NCI-H345 treated with DMSO at 0.1 percent for 48 hours (cell line): ENCODE data around the gene HIPK3.

Experiments
- DNase-seq: peaks from one replicate; lab custom pipeline; 2025; ENCODE audit not compliant: unreplicated experiment; lab: John Stamatoyannopoulos, UW

The HIPK3 gene

DNA sequence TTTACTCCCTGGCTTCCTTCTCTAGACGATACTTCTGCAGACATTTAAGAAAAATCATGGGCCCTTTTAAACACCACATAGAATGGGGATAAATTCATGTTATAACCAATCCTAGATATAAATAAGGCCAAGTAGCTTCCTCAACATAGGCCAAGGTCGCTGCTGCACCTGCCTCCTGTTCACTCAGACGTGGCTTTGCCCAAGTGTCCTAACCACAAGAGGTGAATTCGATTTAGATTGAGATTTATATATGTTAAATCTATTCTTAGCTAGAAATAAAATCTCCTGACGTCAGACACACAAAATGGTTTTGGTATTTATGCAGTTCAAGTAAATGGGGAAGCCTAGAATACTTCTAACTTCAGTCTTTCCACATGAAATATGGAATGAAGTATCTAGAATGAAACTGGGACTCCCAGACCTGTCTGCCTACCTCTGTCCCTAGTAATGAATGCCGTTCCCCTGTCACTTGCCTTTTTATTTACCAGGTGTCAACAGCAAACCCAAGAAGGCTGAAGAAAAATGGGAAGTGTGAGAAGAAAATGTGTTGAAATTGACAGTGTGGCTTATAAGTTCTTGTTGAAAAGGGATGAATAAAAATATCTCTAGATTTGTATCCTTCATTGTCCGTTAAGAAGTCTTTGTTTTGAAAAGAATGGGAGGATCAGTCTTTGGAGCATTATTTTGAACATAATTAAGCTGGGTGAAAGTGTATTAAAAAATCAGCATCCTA is 131.8 kb downstream of the HIPK3 start:
- DNase-seq, result no peak

DNA sequence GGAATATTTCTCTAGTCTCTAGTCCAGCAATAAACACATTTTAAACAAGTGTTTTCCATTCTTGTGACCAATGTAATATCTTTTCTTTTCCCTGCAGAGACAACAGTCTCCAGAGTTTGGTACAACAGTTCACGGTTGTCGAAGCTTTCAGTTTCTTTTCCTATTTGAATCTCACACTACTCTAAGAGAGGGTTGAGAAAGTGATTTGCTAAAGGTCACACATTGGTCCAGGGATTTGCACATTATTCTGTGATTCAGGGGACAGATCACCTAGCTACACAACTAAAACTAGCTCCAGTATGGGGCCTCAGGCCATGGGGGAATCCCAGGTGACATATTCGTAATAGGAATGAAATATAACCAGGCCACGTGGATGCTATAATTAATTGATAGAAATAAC is 132.5 kb downstream of the HIPK3 start:
- DNase-seq, result no peak

DNA sequence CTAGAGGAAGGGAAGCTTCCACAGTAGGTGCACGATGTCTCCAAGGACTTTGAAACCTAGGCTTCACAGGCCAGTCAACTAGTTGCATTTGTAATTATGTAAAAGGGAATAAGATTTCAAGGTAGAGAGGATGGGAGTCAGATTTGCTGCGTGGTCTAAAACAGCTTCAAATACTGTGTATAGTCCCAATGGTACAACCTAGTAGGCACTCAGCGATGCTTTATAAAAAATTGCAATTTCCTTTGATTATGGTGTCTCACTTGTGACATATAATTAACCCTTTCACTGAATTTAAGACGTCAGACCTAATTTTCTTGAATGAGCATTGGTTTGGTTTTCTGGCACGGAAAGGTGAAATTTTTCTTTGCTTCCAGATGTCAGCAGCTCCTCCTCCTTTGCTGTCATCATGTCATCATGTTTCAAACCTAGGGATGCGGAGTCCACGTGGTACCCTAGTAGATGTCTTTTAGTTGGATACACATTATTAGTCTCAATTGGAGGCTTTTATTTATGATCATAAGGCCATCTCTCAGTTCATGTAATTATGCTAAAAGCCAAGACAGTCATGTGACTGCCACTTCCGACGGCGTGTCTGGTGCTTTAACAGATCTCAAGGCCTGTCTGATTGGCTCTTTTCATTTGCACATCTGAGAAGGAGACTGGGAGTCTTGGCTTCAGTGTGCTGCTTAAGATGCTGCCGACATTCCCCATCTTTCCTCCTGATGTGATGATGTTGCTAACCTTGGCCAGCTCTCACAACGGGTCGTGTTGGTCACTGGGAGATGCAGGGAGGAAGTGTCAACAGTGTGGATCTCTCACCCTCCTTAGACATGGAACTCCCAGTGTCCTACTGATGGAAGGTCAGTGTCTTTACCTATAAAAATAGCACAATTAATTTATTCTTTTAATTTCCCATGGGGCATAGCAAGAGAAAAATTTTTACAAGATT is 134.0 kb downstream of the HIPK3 start:
- DNase-seq, result no peak

DNA sequence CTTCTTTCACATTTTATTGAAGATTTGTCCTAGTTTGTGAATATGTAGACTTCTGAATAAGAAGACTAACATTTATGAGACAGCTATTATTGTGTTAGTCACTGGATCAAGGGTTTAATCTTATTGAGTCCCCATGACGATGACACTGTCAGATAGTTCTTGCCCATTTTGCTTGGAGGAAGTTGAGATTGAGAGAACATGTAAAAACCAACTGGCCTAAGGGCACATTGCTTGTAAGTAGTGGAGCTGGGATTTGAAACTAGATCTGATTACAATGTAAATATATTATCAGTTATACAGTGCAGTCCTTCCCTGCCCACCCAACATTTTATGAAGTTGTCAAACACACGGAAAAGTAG is 134.7 kb downstream of the HIPK3 start:
- DNase-seq, result no peak

DNA sequence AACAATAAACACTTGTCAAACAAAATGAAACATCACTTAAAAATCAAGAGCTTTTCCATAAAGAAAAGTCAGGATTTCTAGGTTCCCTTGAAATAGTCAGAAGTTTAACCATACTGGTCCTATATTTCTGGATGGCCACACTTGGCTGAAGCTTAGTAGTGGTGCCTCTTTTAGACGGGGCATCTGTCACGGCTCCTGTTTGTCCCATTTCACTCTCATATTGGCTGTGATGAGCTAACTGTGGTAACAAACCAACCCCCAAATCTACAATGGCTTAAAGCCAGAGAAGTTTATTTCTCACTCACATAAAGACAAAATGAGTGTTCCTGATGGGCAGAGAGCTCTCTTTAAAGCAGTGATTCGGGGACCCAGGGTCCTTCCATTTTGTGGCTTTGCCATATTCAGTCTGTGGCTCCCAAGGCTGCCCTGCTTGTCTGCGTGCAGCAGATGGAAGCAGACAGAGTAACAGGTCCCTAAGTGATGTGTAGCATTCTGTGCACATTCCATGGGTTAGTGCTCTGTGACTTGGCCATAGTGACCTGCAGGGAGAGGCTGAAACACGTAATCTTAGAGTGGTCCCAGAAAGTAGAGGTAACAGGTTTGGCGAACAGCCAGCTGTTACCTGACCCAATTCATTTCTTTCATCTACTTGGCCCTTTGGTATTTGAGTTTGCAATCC is 137.4 kb downstream of the HIPK3 start:
- DNase-seq, result no peak

DNA sequence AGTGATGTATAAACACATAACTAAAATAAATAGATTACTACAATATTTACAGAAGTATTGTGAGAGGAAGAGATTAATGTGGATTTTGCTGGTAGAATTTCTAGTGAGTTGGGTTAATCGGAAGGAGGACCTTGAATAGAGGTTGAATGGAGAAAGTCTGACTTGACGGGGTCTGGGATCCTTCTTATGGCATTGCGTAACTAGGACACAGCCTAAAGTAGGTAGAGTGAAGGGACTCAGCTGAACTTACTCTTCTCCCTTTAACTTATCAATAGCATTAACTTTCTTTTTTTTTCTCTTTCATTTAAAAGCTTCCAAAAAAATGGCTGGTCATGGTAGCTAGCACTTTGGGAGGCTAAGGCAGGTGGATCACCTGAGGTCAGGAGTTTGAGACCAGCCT is 139.2 kb downstream of the HIPK3 start:
- no peak for DNase-seq

DNA sequence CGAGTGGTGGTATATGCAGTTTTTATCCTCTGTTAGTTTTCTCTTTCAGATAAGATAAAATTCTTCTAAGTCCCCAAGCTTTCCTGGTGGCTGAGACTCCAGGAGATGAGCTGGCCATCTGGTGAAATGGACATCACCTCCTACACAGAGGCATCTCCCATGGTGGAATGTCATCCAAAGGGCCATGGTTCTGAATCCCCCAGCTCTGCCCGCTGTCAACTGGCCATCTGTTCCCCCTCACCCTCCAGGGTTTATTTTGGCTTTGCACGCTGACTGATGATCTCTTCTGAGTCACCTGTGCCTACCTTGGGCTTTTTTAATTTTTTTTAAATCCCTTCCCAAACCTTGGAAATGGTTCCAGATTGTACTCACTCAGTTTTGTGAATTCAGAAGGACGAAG is 142.2 kb downstream of the HIPK3 start:
- DNase-seq, result no peak

DNA sequence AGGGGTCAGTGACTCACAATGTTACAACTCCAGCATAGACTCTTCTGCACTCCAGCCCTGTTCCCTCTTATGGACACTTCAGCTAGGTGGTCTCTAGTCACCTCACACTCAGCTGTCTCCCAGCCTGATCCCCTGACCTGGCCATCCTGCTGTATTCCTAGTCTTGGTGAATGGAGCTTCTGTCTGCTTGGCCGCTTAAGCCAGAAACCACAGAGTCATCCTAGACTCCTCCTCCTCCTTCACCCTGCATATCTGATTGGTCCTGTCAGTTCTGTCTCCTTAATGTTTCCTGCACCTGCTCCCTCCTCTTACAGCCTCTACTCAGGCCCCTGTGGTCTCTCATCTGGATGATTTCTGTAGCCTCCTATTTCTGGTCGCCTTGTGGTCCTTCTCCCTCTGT is 144.9 kb downstream of the HIPK3 start:
- DNase-seq, result no peak

DNA sequence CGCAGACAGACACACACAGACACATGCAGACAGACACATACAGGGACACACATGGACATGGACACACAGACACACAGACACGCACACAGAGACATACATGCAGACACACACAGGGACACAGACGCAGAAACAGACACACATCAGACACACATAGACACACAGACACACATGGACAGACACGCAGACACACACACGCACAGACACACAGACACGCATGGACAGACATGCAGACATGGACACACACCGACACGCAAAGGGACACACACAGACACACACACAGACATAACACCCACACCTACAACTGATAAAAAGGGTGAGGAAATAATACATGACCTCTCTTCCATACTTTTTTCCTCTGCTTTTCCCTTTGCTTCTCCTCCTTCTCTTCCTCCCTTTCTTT is 146.2 kb downstream of the HIPK3 start:
- DNase-seq, result no peak

DNA sequence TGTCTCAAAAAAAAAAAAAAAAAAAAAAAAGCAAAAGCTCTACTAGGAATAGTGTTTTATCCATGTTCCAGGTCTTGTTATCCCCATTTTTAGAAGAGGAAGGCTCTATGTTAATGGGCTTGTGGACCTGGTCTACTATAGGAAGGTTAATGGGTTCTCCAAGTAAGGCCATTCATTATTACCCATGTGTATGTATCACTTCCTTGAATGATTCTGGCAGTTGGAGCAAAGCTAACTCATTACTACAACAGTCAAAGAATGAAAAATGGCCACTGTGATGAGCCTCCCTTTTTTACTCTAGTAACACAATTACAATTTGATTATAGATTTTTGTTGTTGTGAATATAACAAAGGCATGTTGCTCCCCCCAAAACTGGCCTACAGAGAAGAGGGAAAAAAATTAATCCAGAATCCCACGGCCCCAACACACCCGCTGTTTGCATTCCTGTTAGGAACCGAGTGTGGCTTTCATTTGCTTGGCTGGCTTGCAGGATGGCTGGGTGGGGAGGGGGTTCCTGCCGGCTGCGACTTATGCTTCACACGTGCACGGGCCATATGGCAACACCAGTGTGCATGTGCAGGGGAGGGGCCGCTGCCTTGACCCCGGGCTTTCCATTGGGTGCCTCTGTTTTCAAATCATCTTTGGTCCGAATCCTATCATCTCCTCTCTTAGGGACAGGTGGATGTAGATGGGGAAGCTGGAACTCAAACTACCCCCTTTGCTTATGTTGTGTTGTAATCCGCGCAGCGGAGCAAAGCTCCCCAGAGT is 148.8 kb downstream of the HIPK3 start:
- no peak for DNase-seq
